Stimulated activated naive CD8-positive, alpha-beta T cell treated with anti-CD3 and anti-CD28 coated beads, Interleukin-15, Interleukin-2, amounts not matched to agents 100 ng/mL and 50 ng/mL, for 24 hours (primary cell): ENCODE measurements around the gene BFSP1.

Experiments used
- H3K27ac Mint-ChIP-seq: one replicate; pipeline ENCODE4 v1.8.0; 2021; ENCODE audit warnings: mild to moderate bottlenecking, mixed read lengths
- H3K27me3 Mint-ChIP-seq: one replicate; pipeline ENCODE4 v1.8.0; 2021; ENCODE audit warnings: mixed read lengths
- H3K36me3 Mint-ChIP-seq: one replicate; pipeline ENCODE4 v1.8.0; 2021; ENCODE audit warnings: low read depth, mixed read lengths
- H3K4me1 Mint-ChIP-seq: one replicate; pipeline ENCODE4 v1.8.0; 2021; ENCODE audit warnings: low read depth, mixed read lengths
- H3K4me3 Mint-ChIP-seq: one replicate; pipeline ENCODE4 v1.8.0; 2021; ENCODE audit warnings: mild to moderate bottlenecking, mixed read lengths
- H3K9me3 Mint-ChIP-seq: one replicate; pipeline ENCODE4 v1.8.0; 2021; ENCODE audit warnings: mixed read lengths

The BFSP1 gene

GRCh38 chr20:17519606-17520285, 11.4 kb downstream of the BFSP1 start:
- Mint-ChIP-seq H3K27me3 (no peaks in the 10 kb centered on the region), H3K9me3 (no peaks in the 10 kb centered on the region), H3K27ac (no peak overlapping the region), H3K4me3 (no peak overlapping the region), H3K4me1 (no peaks in the 10 kb centered on the region), H3K36me3 (no peaks in the 10 kb centered on the region)

DNA sequence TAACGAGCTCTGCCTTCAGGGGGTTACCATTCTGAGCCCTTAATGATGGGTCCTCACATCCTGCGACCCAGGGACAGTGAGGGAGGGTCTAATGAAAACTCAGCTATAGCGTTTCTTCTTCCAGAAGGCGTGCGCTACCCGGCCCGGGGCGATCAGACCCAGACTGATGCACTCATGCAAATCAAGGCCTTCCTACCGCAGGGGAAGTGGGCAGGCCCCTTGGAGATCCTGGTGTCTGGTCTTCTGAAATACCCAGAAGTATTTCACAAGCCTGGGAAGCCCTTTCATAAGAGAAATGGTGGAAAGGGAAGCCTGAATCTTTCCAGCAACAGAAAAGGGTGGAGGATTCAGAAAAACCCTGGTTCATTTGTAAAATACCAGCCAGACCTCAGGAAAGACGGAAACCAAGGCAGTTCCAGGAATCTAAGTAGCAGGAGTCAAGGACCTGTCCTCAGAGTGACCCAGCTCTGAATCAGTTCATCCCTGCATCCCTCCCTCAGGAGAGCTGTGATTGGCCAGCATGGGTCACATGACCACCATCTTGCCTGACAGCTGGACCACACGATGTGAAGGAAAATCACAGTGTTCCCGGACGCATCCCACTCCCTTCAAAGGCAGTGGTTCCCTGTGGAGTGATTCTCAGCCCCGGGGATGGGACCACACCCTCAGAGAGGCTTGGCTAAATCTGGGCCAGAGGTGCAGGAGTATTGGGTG, 12.7 kb downstream of the BFSP1 start:
- no peaks in the 10 kb centered on the region for H3K27me3 Mint-ChIP-seq
- H3K36me3 Mint-ChIP-seq = no peaks in the 10 kb centered on the region
- no peak overlapping the region for H3K27ac Mint-ChIP-seq
- no peak overlapping the region for H3K4me3 Mint-ChIP-seq
- no peaks in the 10 kb centered on the region for H3K4me1 Mint-ChIP-seq
- H3K9me3 Mint-ChIP-seq = no peaks in the 10 kb centered on the region

DNA sequence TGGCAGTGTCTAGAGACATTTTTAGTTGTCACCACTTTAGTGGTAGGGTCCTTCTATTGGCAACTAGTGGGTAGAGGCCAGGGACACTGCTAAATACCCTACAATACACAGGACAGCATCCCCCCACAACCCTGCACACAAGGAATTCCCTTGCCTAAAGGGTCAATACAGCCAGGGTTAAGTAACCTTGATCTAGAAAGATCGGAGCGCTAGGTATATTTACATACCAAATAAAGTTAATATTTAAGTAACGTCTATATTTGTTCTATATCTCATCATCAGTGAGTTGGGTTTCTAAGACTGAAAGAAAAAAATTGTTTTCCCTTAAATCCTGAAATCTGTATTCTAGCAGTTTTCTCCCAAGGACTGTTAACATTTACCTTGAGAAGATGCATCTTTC, 16.1 kb downstream of the BFSP1 start:
- Mint-ChIP-seq H3K9me3 (no peaks in the 10 kb centered on the region), H3K4me3 (no peak overlapping the region), H3K27me3 (no peaks in the 10 kb centered on the region), H3K36me3 (no peaks in the 10 kb centered on the region), H3K4me1 (peaks cover 12% of the 10 kb centered on the region), H3K27ac (no peak overlapping the region)

- no peaks in the 10 kb centered on the region for H3K9me3 Mint-ChIP-seq
- H3K4me3 Mint-ChIP-seq = no peak overlapping the region
- H3K27ac Mint-ChIP-seq = no peak overlapping the region
- peaks cover 3% of the 10 kb centered on the region for H3K27me3 Mint-ChIP-seq
- H3K4me1 Mint-ChIP-seq = peaks cover 12% of the 10 kb centered on the region
- no peaks in the 10 kb centered on the region for H3K36me3 Mint-ChIP-seq
Measured at GRCh38 chr20:17513939-17514338, 17.2 kb downstream of the BFSP1 start.

- Mint-ChIP-seq H3K9me3 (no peaks in the 10 kb centered on the region), H3K27ac (no peak overlapping the region), H3K4me3 (no peak overlapping the region), H3K36me3 (no peaks in the 10 kb centered on the region), H3K4me1 (peaks cover 24% of the 10 kb centered on the region), H3K27me3 (peaks cover 6% of the 10 kb centered on the region)
Measured at GRCh38 chr20:17511401-17511800, 19.8 kb downstream of the BFSP1 start.

DNA sequence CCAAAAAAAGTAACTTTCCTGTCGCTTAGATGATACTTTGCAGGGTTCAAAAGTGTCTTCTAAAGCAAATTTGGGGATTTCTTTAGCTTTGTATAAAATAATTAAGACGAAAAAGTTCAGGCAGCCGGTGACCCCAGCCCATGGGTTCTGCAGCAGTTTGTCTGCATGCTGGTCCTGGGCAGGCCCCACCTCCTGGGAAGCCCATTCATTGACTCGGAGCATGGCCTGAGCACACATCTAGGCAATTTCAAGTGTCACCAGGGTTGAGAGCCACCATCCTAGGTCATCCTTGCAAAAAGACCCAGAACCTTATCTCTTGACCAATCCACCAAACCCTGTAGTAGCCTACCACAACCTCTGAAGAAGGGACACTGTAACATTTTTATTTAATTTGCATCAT, 20.6 kb downstream of the BFSP1 start:
- Mint-ChIP-seq H3K9me3 (no peaks in the 10 kb centered on the region), H3K27me3 (peaks cover 6% of the 10 kb centered on the region), H3K4me1 (peaks cover 33% of the 10 kb centered on the region), H3K36me3 (no peaks in the 10 kb centered on the region), H3K4me3 (no peak overlapping the region), H3K27ac (no peak overlapping the region)

DNA sequence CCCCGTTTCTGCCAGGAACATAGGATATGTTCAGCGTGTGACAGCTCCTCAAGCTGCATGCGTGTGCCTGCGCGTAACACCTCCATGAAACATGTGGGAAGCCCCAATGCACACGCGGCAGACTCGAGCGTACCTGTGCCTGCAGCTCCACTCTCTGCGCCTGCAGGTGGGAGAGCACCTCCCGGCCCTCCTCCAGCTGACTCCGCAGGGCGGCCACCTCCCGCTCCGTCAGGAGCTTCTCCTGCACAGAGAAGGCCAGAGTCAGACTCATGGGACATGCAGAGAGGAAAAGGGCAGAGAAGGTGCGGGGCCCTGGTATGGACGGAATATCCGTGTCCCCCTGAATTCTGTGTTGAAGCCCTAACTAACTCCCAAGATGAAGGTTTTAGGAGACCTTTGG, 22.4 kb downstream of the BFSP1 start:
- Mint-ChIP-seq H3K36me3 (no peaks in the 10 kb centered on the region), H3K4me3 (no peak overlapping the region), H3K4me1 (peaks cover 49% of the 10 kb centered on the region), H3K9me3 (no peaks in the 10 kb centered on the region), H3K27ac (no peak overlapping the region), H3K27me3 (peaks cover 6% of the 10 kb centered on the region)

DNA sequence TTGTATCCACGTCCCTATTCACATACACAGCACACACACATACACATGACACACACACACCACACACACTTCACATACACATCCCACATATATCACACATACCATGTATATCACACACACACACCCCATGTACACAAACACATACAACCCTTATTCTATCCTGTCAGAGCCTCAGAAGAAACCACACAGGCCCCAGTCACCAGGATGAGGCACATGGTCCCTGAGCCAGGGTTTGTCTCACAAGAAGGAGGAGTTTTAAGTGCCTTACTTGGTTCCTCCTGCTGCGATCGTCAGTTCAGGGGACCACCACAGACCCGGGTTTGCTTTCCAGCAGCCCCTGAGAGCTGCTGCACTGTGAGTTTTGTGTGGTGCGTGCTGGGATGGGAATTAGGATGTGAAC, 23.6 kb downstream of the BFSP1 start:
- Mint-ChIP-seq H3K4me3 (no peak overlapping the region), H3K27ac (peak overlapping the region; percentile 1), H3K9me3 (no peaks in the 10 kb centered on the region), H3K27me3 (peaks cover 6% of the 10 kb centered on the region), H3K36me3 (no peaks in the 10 kb centered on the region), H3K4me1 (peaks cover 55% of the 10 kb centered on the region)

DNA sequence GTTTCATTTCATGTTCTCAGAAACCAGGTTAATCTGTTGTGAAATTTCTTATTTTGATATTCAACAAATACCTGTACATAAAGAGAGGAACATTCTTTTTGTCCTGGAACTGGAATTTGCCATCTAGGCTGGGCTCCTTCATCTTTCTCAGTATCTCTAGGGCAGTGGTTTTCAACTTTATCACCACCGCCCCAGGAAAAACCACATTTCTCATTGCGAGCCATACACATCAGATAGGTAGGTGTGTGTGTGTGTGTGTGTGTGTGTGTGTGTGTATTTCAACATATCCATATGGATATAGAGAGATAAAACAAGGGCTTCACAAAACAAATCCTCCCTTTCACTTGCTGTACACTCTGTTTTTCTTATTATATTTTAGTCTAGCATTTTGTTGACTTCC, 24.1 kb downstream of the BFSP1 start:
- H3K9me3 Mint-ChIP-seq = no peaks in the 10 kb centered on the region
- H3K4me1 Mint-ChIP-seq = peaks cover 54% of the 10 kb centered on the region
- H3K27me3 Mint-ChIP-seq = peaks cover 6% of the 10 kb centered on the region
- H3K27ac Mint-ChIP-seq = no peak overlapping the region
- no peak overlapping the region for H3K4me3 Mint-ChIP-seq
- H3K36me3 Mint-ChIP-seq = no peaks in the 10 kb centered on the region

- no peaks in the 10 kb centered on the region for H3K9me3 Mint-ChIP-seq
- H3K36me3 Mint-ChIP-seq = no peaks in the 10 kb centered on the region
- H3K27me3 Mint-ChIP-seq = peaks cover 6% of the 10 kb centered on the region
- peak overlapping the region; percentile 90 for H3K27ac Mint-ChIP-seq
- peak overlapping the region; percentile 78 for H3K4me3 Mint-ChIP-seq
- peaks cover 44% of the 10 kb centered on the region for H3K4me1 Mint-ChIP-seq
Measured at GRCh38 chr20:17505636-17506517, 25.3 kb downstream of the BFSP1 start.

- no peaks in the 10 kb centered on the region for H3K9me3 Mint-ChIP-seq
- peaks cover 43% of the 10 kb centered on the region for H3K4me1 Mint-ChIP-seq
- peak overlapping the region; percentile 90 for H3K27ac Mint-ChIP-seq
- H3K4me3 Mint-ChIP-seq = peak overlapping the region; percentile 78
- no peaks in the 10 kb centered on the region for H3K36me3 Mint-ChIP-seq
- peaks cover 6% of the 10 kb centered on the region for H3K27me3 Mint-ChIP-seq
Measured at GRCh38 chr20:17504898-17505635, 26.1 kb downstream of the BFSP1 start.

- Mint-ChIP-seq H3K36me3 (no peaks in the 10 kb centered on the region), H3K4me1 (peaks cover 43% of the 10 kb centered on the region), H3K27ac (peak overlapping the region; percentile 72), H3K9me3 (no peaks in the 10 kb centered on the region), H3K4me3 (peak overlapping the region; percentile 78), H3K27me3 (peaks cover 4% of the 10 kb centered on the region)
Measured at GRCh38 chr20:17504066-17504897, 26.9 kb downstream of the BFSP1 start.

DNA sequence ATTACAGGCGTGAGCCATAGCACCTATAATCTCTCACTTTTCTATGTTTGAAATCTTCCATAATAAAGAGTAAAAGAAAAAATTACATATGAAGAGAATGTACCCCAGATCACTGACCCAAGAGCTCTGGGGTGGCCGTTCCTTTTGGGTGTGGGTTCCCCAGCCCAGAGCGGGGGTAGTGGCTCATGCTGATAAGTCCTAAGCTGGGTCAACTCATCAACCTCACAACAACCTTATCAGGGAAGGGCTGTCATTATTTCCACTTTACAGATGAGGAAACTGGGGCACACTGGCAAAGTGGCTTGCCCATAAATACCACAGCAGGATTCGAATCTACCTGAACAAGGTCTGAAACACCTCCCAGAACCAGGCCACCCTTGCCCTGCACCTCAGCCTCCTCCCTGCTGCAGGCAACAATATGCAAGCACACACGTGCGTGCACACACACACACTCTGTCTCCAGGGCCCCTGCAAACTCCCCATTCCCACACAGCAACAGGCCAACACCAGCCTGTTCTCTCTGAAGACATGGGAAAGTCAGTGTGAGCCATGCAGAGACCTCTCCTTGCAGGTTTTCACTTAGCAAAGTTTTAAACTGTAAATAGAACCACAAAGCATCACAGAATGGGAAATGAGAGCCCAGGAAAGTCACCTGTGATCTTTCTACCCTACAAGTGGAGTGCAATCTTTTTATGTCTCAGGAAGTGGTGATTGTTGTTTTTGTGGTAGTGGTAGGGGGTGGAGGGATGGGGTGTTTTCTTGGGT, 27.7 kb downstream of the BFSP1 start:
- Mint-ChIP-seq H3K27ac (no peak overlapping the region), H3K9me3 (no peaks in the 10 kb centered on the region), H3K36me3 (no peaks in the 10 kb centered on the region), H3K4me3 (no peak overlapping the region), H3K4me1 (peaks cover 43% of the 10 kb centered on the region), H3K27me3 (peaks cover 3% of the 10 kb centered on the region)
